OCI-LY1 (cell line): Measurements from ENCODE around the gene MTHFD1L.

Source experiments
- EZH2 ChIP-seq: fragments of 200-600 bp; sonication (generic), shearing (Covaris generic); IDR thresholded peaks from 2 replicates; pipeline ENCODE4 v1.8.0; 2017; ENCODE audit warnings: borderline replicate concordance, mixed run types, mild to moderate bottlenecking, antibody characterized with exemption, low read length, moderate library complexity, mixed read lengths
- TF ChIP-seq, protein P1 (sequence below): fragments of 200-600 bp; sonication (generic), shearing (Covaris generic); IDR thresholded peaks from 2 replicates; pipeline ENCODE4 v1.5.1; 2017; ENCODE audit warnings: mild to moderate bottlenecking, antibody characterized with exemption, low read length, moderate library complexity, mixed read lengths

DNA sequence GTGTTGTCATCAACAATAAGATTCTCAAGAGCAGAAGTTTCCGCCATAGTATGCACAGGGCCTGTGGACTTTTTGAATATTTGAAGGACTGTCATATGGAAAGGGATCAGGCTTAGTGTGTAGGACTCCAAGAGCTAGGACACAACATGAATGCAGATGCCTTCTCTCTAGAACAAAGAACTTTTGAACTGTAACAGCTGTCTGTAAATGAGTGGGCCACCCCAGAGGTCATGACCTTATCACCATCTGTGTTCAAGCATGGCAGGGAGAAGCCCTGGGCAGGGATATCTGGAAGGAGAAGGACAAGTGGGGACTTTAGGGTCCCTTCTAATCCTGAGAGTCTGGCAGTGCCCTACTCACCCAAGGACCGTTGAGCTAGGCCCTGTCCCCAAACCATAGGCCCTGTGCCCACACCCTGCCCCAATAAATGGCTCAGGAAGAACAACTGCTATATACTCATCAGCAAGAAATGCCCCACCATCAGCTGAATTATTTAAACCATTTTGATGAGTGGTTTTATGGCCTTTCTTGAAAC is 70.6 kb downstream of the MTHFD1L start:
- TF ChIP-seq EZH2, result no peak
- TF ChIP-seq, protein P1, sequence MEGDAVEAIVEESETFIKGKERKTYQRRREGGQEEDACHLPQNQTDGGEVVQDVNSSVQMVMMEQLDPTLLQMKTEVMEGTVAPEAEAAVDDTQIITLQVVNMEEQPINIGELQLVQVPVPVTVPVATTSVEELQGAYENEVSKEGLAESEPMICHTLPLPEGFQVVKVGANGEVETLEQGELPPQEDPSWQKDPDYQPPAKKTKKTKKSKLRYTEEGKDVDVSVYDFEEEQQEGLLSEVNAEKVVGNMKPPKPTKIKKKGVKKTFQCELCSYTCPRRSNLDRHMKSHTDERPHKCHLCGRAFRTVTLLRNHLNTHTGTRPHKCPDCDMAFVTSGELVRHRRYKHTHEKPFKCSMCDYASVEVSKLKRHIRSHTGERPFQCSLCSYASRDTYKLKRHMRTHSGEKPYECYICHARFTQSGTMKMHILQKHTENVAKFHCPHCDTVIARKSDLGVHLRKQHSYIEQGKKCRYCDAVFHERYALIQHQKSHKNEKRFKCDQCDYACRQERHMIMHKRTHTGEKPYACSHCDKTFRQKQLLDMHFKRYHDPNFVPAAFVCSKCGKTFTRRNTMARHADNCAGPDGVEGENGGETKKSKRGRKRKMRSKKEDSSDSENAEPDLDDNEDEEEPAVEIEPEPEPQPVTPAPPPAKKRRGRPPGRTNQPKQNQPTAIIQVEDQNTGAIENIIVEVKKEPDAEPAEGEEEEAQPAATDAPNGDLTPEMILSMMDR, result no peak
